Measurements from ENCODE around the gene SPTLC3.

The SPTLC3 gene

GRCh38 chr20:12968472-12968871 lies 40.3 kb upstream of the SPTLC3 start:
- no peak for ATAC-seq
- TF ChIP-seq ZNF565 (CRISPR knock-in tag; conservative IDR thresholded peaks at IDR 0.05; ENCODE audit: low read depth) (no peak), ISL1 (CRISPR knock-in tag; IDR thresholded peaks at IDR 0.05) (no peak), SNAI2 (CRISPR knock-in tag; IDR thresholded peaks at IDR 0.05) (no peak), ZFP3 (CRISPR knock-in tag; IDR thresholded peaks at IDR 0.05) (no peak), CSRNP3 (CRISPR knock-in tag; IDR thresholded peaks at IDR 0.05) (no peak), PATZ1 (CRISPR knock-in tag; IDR thresholded peaks at IDR 0.05; ENCODE audit: borderline replicate concordance) (no peak), PPARA (CRISPR knock-in tag; IDR thresholded peaks at IDR 0.05; ENCODE audit: borderline replicate concordance) (no peak), GLIS3 (CRISPR knock-in tag; IDR thresholded peaks at IDR 0.05) (no peak), OSR1 (CRISPR knock-in tag; IDR thresholded peaks at IDR 0.05) (no peak), ZNF70 (CRISPR knock-in tag; IDR thresholded peaks at IDR 0.05) (no peak), ZFP30 (CRISPR knock-in tag; IDR thresholded peaks at IDR 0.05) (no peak)

- TF ChIP-seq ISL1 (CRISPR knock-in tag; IDR thresholded peaks at IDR 0.05) (no peak), ZC3H10 (CRISPR knock-in tag; IDR thresholded peaks at IDR 0.05) (no peak), GLIS3 (CRISPR knock-in tag; IDR thresholded peaks at IDR 0.05) (no peak), CREB5 (CRISPR knock-in tag; IDR thresholded peaks at IDR 0.05; ENCODE audit: low read depth) (no peak), POU6F1 (CRISPR knock-in tag; IDR thresholded peaks at IDR 0.05; ENCODE audit: borderline replicate concordance, low read depth) (no peak), CSDC2 (CRISPR knock-in tag; IDR thresholded peaks at IDR 0.05) (no peak), TSHZ2 (CRISPR knock-in tag; IDR thresholded peaks at IDR 0.05) (no peak), ZNF70 (CRISPR knock-in tag; IDR thresholded peaks at IDR 0.05) (no peak), RARB (CRISPR knock-in tag; IDR thresholded peaks at IDR 0.05) (no peak), ZFP30 (CRISPR knock-in tag; IDR thresholded peaks at IDR 0.05) (no peak), ARNTL (CRISPR knock-in tag; IDR thresholded peaks at IDR 0.05; ENCODE audit: borderline replicate concordance, low read depth) (no peak), SNAI2 (CRISPR knock-in tag; IDR thresholded peaks at IDR 0.05) (no peak), ZNF8 (CRISPR knock-in tag; IDR thresholded peaks at IDR 0.05) (no peak), CSRNP3 (CRISPR knock-in tag; IDR thresholded peaks at IDR 0.05) (no peak)
- no peak for ATAC-seq
Observed at GRCh38 chr20:12969071-12969669, 39.6 kb upstream of the SPTLC3 start.

All from SK-N-SH treated with all-trans-retinoic acid at 6 μM for 48 hours (cell line).